Osteocyte (in vitro differentiated cells): ENCODE data around the gene ARHGEF38. TPM values are rescaled to one million over a fixed set of nuclear protein-coding genes. Genes with fewer than 3 reads are reported as not detected.
"Not testable (repeated sequence)": the region's sequence is repeated elsewhere in the genome, so short reads cannot be mapped to it uniquely, and the experiment has no call there.

ENCODE experiments used
- DNase-seq: peaks from one replicate; pipeline ENCODE4 v3.0.0; 2021; ENCODE audit warnings: mixed read lengths; ENCODE audit not compliant: unreplicated experiment; ENCODE audit errors: extremely low spot score
- H3K27ac Mint-ChIP-seq: one replicate; pipeline ENCODE4 v1.8.0; 2021; ENCODE audit warnings: mild to moderate bottlenecking, mixed read lengths; ENCODE audit not compliant: unreplicated experiment
- H3K27me3 Mint-ChIP-seq: one replicate; pipeline ENCODE4 v1.8.0; 2021; ENCODE audit warnings: mixed read lengths; ENCODE audit not compliant: unreplicated experiment
- H3K36me3 Mint-ChIP-seq: one replicate; pipeline ENCODE4 v1.8.0; 2021; ENCODE audit warnings: mixed read lengths; ENCODE audit not compliant: unreplicated experiment
- H3K4me1 Mint-ChIP-seq: one replicate; pipeline ENCODE4 v1.8.0; 2021; ENCODE audit warnings: mixed read lengths; ENCODE audit not compliant: unreplicated experiment
- H3K4me3 Mint-ChIP-seq: one replicate; pipeline ENCODE4 v1.8.0; 2021; ENCODE audit warnings: mild to moderate bottlenecking, moderate library complexity, mixed read lengths; ENCODE audit not compliant: unreplicated experiment
- H3K9me3 Mint-ChIP-seq: one replicate; pipeline ENCODE4 v1.8.0; 2021; ENCODE audit warnings: mixed read lengths; ENCODE audit not compliant: unreplicated experiment
- CTCF ChIP-seq: fragments of 200-600 bp; sonication (generic); IDR thresholded peaks from 2 replicates; pipeline ENCODE4 v1.5.0; 2021; ENCODE audit warnings: antibody characterized with exemption, mild to moderate bottlenecking, moderate library complexity
- total RNA-seq: library from RNA; stranded (reverse); gene quantifications from 2 replicates; pipeline ENCODE4 v1.2.1, GENCODE V29; 2021

Gene ARHGEF38
- total RNA-seq, 1 donor from 2014 or later, result not detected

GRCh38 chr4:105601406-105601805, 49.0 kb downstream of the ARHGEF38 start:
- Mint-ChIP-seq H3K4me3 (no peak overlapping the region), H3K27ac (no peak overlapping the region), H3K36me3 (no peaks in the 10 kb centered on the region), H3K4me1 (no peaks in the 10 kb centered on the region), H3K27me3 (peaks cover 7% of the 10 kb centered on the region), H3K9me3 (no peaks in the 10 kb centered on the region)
- no peak for TF ChIP-seq CTCF
- DNase-seq, result no peak

- TF ChIP-seq CTCF, result no peak
Observed at GRCh38 chr4:105603158-105603557, 50.7 kb downstream of the ARHGEF38 start.

GRCh38 chr4:105605493-105605892, 53.1 kb downstream of the ARHGEF38 start:
- peaks cover 4% of the 10 kb centered on the region for H3K9me3 Mint-ChIP-seq
- H3K27me3 Mint-ChIP-seq, result peaks cover 18% of the 10 kb centered on the region
- H3K36me3 Mint-ChIP-seq, result no peaks in the 10 kb centered on the region
- no peak for DNase-seq
- TF ChIP-seq CTCF, result no peak
- no peaks in the 10 kb centered on the region for H3K4me1 Mint-ChIP-seq
- no peak overlapping the region for H3K4me3 Mint-ChIP-seq
- no peak overlapping the region for H3K27ac Mint-ChIP-seq

More at GRCh38 chr4:105603158-105603557, 50.7 kb downstream of the ARHGEF38 start:
- DNase-seq, result no peak
- Mint-ChIP-seq H3K27ac (no peak overlapping the region), H3K36me3 (no peaks in the 10 kb centered on the region), H3K4me3 (no peak overlapping the region), H3K4me1 (no peaks in the 10 kb centered on the region), H3K9me3 (no peaks in the 10 kb centered on the region), H3K27me3 (peaks cover 8% of the 10 kb centered on the region)

GRCh38 chr4:105607876-105608275, 55.5 kb downstream of the ARHGEF38 start:
- no peak for TF ChIP-seq CTCF
- no peaks in the 10 kb centered on the region for H3K36me3 Mint-ChIP-seq
- no peak for DNase-seq
- no peak overlapping the region for H3K27ac Mint-ChIP-seq
- peaks cover 4% of the 10 kb centered on the region for H3K9me3 Mint-ChIP-seq
- H3K4me3 Mint-ChIP-seq, result no peak overlapping the region
- peaks cover 22% of the 10 kb centered on the region for H3K27me3 Mint-ChIP-seq
- H3K4me1 Mint-ChIP-seq, result no peaks in the 10 kb centered on the region

- H3K36me3 Mint-ChIP-seq, H3K27ac Mint-ChIP-seq, DNase-seq, H3K4me1 Mint-ChIP-seq, H3K4me3 Mint-ChIP-seq, H3K9me3 Mint-ChIP-seq: not testable (repeated sequence)
- peaks cover 27% of the 10 kb centered on the region for H3K27me3 Mint-ChIP-seq
Observed at GRCh38 chr4:105609819-105610218, 57.4 kb downstream of the ARHGEF38 start.

DNA sequence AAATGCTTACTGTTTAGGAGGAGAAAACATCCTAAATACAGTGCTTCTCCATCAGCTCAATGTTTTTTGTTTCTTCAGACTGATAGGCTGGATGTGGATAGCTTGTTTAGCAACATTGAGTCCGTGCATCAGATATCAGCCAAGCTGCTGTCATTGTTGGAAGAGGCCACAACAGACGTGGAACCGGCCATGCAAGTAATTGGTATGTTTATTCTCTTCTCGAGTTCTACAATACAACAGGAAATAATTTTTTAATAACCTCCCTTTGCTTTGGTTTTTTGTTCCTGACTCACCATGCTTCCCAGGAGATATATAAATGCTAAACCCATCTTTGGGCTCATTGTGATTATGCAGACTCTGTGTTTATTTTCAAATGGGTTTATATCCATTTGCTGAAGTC, 60.9 kb downstream of the ARHGEF38 start:
- Mint-ChIP-seq H3K27me3 (peaks cover 26% of the 10 kb centered on the region), H3K4me3 (no peak overlapping the region), H3K4me1 (no peaks in the 10 kb centered on the region), H3K27ac (no peak overlapping the region), H3K36me3 (no peaks in the 10 kb centered on the region), H3K9me3 (peaks cover 4% of the 10 kb centered on the region)
- TF ChIP-seq CTCF, result no peak
- DNase-seq, result no peak
